HCEC 1CT (cell line): ENCODE measurements around the gene MICALL1.
"Not testable (repeated sequence)": the region's sequence is repeated elsewhere in the genome, so short reads cannot be mapped to it uniquely, and the experiment has no call there.

ENCODE experiments used
- DNase-seq: peaks from one replicate; pipeline ENCODE4 v3.0.0-alpha.2; 2017

Gene MICALL1

DNA sequence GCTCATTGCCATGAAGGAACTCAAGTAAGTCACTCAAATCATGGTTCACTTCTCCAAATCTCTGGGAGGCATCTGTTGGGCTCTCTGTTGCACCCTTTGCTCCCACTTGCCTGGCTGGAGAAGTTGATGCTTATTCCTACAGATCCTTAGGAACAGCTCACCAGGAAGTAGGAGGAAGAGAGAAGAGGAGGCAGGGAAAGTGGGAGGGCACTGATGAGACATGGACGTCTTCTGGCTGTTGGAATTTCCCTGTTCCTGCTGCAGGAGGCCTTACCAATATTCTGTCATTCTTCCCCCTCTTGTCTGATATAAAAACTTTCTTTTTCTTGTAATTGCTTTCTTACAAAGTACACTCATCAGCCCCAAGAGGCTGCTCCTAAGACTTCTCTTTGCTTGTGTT lies 61.0 kb downstream of the MICALL1 start:
- no peak for DNase-seq

DNA sequence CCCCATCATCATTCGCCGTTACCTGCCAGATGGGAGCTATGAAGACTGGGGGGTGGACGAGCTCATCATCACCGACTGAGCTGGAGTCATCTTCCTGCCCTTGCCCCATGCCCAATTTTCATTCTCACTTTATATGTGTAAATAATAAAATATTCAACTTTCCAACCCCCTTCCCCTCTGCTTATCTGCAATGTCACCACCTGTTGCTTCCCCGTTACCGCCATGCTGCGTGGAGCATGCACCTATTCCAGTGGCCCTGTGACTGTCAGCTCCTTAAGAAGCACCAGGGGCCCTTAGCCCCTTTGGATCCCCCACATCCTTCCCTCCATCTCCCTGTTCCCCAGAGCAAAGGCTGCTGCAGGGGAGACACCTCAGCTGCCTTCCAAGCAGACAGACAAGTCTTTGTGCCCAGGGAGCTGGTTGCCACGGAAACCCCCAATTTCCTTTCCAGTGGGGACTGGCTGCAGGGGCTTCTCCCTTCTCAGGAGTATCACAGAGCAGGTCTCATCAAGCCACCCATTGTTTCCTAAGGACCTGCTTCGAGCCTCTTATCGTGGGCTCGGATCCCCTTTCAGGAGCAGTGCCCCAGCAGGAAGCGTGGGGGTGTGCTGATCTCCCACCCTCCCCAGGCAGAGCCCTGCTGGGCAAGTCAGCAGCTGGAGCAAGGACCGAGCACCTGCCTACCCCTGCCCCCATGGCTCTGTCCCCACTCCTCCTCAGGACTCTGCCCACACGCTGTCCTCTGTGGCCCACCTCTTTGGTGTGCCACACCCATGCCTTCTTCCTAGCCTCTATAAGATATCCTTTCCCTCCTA lies 61.7 kb downstream of the MICALL1 start:
- no peak for DNase-seq

DNA sequence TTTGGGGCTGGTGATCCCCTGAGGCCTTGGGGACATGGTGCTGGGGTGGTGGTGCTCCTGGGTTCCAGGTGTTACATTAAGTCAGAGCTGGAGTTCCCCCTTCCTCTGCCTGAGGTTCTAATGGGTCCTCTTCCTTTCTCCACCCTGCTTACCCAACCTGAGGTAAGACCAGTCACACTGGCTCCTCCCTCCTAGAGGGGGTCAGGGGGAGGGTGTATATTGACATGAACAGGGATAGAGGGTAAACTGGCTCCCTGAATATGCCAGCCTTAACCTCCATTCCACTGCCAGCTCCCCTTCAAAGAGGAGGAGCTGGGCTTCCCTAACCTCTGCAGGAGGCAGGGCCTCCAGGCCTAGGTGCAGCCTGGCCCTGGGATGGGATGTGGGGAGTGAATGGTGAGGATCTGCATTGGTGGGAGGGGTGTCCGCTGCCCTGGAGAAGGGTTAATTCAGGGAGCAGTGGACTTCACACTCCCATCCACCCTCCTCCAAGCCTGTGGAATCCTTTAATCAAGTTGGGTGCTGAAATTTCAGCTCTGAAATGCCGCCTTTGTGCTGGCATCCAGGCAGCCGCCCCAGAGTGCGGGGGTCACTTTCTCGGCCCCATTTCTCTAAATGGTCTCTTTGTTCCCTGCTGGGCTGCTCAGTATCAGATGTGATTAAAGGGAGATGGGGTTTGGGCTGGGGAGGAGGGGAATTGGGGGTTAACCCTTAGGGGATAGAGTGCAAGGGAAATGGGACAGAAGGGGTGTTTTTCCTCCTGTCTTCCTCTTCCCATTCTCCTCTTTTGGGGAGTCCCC lies 62.6 kb downstream of the MICALL1 start:
- DNase-seq = no peak

DNA sequence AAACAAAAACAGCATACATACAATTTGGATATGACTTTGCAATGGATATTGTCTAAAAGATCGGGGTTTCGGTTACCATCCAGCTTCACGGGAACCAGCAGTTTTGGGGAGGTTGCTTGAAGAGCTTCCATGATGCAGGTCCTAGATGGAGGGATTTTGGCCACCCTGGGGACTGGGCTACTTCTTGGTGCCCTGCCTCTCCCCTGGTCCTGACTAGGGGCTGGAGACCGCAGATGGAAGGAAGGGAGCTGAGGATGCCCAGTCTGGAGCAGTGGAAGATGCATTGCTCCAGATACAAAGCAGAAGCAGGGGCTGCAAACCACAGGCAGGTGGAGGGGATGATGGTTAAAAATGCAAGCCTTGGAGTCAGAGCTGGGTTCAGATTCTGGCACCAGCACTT lies 64.8 kb downstream of the MICALL1 start:
- DNase-seq = no peak

DNA sequence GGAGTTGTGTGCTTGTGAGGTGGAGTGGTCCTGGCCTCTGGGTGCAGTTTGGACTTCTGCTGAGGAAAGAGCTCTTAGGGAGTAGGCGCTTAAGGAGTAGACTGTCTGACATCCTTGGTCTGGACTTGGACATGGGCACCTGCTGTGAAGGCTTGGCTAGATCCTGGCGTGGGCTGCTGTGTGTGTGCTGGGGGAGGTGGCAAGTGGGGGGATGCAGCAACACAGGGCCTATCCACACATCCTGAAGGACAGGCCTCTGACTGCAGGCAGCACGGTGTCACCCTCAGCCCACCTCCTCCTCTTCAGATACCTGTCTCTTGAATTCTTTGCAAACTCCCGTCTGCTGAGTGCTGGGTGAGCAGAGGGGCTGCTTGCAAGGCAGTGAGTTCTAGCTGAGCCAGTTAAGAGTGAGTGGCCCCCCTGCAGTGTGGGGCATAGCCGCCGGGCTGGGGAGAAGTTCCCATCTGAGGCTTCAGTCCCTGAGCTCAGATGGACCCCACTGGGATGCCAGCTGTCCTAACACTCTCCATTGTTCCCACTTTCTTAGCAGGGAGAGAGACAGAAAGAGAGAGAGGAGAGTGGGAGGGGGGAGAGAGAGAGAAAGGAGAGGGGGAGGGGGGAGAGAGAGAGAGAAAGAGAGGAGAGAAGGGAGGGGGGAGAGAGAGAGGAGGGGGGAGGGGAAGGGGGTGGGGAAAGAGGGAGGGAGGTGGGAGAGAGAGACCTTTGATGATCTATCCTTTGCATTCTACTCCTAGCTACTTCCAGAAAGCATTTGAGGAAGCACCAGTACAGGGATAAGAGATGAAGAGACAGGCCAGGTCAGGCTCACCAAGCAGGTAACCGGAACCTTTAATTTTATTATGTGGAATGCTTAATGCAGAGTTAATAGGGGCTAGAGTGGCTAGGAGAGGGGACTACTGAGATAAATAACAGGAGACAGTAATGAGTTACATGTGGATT lies 65.7 kb downstream of the MICALL1 start:
- DNase-seq = no peak

DNA sequence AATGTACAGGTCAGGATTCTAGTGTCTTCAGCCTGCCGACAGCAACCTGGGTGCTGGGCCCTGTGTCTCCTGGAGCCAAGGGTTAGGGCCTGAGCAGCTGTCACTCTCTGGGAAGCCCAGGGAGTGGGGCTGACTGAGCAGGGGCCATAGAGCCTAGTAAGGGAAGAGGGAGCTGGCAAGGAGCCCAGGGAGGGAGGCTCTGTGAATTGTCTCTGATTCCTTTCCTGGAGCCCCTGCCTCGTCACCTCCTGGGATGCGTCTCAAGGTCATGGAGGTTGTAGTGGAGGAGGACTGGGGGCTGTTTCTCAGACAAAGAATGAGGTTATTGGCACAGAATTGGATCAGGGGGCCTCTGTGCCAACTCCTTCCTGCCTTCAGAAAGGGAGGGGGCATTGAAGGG lies 66.4 kb downstream of the MICALL1 start:
- no peak for DNase-seq

DNA sequence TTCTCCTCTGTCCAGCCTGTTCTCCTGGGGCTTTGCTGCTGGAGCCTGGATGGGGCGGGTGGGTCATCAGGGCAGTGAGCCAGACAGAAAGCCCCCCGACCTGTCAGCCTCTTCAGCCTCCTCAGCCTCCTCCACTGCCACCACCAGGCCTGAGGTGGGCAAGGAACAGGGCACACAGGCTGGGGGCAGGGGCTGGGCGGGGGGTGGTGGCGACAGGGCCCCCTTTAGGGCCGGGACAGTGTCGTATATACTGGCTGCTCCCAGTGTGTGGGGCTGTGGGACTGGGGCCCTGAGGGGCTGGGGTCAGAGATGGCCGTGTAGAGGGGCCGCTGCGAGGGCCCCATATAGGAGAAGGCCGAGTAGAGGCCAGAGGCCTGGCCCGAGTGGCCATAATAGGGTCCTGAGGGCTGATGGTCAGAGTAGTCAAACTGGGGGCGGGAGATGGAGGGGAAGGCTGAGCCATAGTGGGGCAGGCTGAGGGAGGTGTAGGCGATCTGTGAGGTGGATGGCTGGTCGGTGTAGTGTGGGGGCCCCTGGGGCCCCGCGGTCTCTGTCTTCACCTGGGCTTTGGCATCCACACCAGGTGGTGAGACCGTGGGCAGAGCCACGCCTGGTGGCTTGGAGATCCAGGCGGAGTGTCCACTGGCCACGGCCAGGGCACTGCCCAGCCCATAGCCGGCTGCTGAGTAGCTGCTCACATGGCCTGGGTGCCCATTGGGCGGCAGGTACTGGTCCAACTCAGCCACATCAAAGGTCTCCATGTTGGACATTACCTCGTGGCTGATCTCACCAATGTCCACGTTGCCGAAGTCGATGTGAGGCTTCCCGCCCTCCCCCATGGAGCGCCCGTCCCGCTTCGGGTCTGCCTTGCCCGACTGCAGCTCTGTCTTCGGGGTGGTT lies 67.4 kb downstream of the MICALL1 start:
- DNase-seq = no peak

DNA sequence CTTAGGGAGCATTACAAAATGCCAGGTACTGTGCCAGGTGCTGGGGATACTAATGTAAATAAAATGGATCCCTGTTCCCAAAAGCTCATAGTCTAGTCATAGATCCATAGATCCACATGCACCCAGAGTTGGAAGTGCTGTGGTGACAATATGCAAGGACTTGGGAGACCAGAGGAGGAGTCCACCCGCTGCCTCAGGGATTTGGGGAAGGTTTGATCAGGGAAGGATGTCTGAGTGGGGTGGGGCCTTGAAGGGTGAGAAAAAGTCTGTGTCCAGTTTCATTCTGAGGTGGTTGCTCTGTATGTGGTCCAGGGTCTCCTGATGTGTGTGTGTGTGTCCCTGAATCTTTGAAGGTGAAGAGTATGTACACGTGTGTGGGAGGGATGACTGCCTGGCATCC lies 69.1 kb downstream of the MICALL1 start:
- no peak for DNase-seq

DNA sequence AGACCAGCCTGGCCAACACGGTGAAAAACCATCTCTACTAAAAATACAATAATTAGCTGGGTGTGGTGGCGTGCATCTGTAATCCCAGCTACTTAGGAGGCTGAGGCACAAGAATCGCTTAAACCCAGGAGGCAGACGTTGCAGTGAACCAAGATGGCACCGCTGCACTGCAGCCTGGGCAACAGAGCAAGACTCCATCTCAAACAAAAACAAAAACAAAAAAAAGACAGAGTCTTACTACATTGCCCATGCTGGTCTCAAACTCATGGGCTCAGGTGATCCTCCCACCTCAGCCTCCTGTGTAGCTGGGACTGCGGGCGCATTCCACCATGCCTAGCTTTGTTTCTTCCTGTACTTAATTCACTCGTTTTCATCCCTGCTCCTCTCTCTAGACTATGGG lies 69.9 kb downstream of the MICALL1 start:
- DNase-seq = not testable (repeated sequence)

DNA sequence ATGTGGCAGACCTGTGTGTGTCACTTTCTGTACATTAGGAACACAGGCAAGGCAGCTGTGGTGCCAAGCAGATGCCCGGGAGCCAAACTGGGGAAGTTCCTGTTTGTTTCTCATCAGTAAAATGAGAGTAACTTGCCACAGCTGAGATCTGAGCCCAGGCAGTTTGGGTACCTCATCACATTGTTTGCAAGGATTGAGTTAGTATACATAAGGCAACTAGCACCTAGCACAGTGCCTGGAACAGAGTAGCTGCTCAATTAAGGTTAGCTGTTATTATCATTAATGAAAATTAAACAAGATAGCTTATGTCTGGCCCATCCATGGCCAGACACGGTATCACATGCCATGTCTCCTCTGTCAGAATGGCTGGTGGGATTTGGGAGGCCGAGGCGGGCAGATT lies 70.5 kb downstream of the MICALL1 start:
- no peak for DNase-seq

DNA sequence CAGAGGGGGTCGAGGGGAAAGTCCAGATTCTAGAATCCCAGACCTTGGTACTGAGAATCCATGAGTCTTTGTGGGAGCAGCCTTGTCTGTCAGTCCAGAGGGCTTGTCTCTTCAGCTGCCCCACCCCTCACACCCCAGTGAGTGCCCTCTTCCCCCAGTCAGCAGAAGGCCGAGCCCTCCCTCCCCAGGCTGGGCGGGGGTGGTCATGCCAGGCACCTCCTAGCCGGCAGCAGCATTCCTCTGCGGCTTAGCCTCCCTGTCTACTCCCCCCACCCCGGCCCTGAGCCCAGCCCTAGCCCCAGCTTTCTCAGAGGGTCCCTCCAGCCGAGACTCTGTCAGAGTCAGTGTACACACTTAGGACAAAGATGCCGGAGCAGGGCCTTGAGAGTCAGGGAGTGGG lies 73.7 kb downstream of the MICALL1 start:
- no peak for DNase-seq

DNA sequence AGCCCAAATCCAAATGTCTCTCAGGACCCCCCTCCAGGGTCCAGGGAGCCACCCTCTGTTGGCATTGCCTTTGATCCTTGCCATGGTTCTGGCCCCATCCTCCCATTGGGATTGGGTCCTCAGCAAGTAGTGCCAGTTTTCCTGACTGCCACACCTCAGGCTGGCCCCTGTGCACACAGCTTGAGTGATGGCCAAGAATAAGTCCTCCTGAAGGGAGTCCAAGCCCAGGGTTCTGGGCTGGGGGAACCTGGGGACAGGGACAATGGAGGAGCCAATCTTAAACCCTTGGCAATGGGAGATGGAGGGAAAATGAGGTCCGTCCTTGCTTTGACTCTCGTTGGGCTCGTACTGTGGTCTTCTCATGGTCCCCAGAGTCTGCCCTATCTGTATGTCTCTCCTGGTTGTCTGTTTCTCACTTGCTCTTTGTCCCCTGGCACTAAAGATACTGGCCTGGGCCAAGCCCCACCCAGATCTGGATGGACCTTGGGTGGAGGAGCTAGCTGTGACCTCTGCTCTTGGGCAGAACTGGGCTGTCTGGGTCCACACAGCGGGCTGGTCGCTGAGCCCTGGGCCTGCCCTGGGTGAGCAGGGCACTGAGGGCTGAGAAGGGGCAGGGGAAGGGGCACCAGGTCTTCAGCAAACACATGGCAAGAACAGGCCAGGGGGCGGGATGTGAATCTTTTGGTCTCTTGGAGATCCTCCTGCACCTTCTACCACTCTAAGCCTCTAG lies 75.3 kb downstream of the MICALL1 start:
- DNase-seq = no peak

DNA sequence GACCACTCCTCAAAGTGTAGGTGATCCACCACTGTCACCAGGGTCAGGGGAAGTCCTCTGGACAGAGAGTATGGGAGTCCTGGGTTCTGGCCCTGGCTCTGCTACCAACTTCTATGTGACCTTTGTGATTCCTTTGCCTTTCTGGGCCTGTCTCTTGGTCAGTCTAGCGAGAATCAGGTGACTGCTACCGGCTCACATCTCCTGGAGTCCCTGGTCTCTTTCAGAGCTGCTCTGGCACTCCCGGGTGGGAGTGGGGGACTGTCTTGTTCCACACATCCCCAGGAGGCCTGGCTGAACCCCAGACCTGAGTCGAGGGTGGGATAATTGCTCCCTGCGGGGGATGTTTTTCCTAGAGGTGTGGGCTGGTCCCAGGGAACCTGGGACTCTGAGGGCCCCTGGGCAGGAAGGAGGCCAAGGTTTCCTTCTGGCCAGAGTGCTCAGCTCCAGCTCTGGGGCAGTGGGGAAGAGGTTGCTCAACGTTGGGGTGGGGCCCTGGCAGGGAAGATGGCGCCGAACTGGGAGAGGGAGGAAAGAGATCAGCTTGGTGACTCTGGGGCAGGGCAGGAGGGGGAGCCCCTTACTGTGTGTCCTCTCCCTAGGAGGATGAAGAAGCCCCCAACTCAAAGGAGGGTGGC lies 76.2 kb downstream of the MICALL1 start:
- no peak for DNase-seq

DNA sequence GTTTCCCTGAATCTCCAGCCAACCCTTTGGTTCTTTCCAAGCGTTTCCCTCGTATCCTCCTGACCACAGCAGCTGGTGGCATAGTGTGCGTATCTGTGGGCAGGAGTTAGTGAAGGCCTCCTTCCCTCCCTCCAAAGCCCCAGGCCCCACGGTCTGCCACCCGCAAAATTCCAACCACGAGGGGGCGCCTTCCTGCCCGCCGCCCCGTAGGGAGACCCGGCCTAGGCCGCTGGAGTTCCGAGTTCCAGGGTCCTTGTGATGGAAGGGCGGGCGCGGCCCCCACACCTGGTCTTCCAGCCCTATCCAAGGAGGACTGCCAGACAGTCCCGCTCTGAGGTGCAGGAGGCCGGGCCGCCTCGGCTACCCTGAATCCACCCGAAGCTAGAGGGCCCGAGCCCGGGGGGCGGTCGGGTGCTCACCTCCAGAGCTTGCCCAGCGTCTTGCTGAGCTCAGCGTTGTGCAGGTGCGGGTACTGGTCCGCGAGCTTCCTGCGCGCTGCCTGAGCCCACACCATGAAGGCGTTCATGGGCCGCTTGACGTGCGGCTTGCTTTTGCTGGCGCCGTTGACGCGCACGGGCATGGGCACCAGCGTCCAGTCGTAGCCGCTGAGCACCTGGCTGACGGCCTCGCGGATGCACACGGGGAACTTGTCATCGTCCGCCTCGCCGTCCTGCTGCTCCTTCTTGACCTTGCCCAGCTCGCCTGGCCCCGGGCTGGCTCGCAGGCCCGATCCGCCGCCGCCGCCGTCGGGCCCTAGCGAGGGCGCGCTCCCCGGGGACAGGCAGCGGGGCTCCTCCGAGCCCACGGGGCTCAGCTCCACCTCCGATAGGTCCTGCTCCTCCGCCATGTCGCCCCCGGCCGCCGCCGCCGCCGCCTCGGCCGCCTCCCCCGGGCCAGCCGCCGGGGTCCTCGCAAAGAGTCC lies 77.1 kb downstream of the MICALL1 start:
- no peak for DNase-seq

DNA sequence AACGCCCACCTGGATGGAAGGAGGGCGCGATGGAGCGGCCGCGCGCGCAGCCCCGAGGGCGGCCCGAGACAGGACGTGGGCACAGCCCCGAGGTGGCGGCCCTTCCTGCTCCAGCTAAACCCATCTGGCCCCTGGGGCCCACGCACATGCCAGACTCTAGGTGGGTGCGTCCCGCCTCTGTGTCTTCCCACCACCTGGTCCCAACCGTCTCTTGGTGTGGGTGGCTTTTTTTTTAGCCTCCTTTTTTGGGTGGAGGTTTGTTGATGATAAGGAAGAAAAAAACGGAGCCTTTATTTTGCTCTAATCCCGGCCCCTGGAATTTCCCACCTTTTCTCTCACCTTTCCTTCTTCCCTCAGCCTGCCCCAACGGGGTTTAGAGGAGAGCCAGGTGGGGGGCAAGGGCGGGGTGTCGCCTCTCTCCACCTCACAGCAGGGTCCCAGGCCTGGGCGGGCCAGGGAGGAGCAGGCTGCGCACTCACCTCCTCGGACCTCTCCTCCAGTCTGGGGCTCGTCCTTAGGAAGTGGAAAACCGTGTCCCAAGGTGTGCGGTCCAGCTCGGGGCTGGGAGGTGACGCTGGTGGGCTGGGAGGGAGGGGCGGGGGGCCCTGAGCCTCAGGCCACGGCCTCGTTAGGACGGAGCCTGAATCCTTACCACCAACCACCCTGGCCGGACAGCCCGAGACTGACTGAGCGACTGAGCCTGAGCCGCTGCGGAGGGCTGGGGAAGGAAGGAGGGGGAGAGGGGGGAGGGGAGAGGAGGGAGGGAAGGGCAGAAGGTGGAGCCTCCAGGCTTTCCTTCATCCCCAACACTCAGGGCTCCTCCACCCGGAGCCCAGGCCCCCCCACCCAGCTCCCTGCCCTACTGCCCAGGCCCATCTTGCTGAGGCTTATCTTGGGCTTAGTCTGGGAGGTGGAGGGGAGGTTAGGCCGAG lies 78.0 kb downstream of the MICALL1 start, which contains the start of gene SOX10:
Gene SOX10 (minus strand): TSS at position 696 of the 932 bp plus-strand sequence. CDS start 771 bp downstream, outside the sequence.
- no peak for DNase-seq

DNA sequence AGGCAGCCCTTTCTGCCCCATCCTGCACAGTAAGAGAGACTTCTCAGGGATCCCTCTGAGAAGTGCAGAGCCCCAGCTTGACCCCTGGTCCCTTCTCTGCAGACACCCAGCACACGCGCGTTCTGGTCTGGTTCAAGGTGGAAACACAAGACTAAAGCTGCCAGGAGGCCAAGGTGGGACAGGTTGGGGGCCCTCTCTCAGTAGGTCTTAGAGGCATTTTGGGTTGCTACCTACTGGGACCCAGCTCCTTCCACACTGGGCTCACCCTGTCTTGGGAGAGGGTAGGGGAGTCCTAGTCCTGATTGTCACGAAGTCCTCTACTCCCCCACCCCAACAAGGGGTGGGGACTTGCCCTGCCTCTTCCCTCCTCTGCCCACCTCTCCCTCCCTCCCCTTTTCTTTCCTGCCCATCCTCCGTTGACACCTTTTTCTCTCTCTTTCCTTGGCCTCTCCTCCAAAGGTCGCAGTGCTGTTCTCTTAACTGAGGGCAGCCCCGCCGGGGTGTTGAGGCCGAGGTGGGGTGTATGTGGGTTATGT lies 79.0 kb downstream of the MICALL1 start:
- DNase-seq = no peak

DNA sequence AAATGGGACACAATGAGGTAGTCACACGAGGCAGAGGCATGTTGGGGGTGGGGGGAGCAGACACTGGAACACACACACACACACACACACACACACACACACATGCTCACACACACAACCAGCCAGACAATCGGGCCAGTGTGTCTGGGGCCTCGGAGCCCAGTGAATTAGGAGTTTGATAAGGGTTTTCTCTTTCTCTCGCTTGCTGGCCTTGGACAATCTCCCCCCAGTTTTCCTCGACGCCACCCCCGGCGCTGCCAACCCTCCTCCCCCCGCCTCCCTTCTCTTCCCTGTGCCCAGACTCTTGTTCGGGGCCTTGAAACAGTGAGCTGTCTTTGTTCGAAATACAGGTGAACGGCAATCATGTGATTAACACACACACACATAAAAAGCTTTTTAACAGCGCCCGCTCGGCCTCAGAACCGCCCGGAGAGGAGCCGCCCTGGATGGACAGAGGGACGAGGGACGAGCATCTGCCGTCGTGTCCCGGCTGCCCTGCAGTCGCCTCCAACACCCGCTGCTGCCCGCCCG lies 79.7 kb downstream of the MICALL1 start:
- no peak for DNase-seq

DNA sequence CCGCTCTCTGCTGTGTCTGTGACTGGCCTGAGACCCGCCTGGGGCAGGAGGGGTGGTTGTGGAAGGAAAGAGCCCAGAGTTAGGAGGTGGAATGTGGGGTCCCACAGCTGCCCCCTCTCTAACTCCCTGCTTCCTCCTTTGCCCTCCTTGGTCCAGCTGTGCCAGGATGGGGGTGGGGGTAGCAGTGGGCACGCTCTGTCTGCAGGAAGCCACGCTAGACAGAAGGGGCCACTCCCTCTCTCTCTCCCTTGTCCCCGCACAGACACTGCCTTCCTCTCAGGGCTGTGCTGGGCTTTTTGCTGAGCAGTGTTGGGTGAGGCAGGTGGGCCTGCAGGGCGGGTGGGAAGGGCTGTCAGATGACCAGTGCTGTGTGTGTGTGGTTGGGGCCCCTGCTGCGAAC lies 80.3 kb downstream of the MICALL1 start:
- DNase-seq = no peak
